ENCODE measurements around the gene CALN1.

- TF ChIP-seq POLR2AphosphoS5 (IDR thresholded peaks at IDR 0.05; ENCODE audit: low read depth, low read length) (no peak), REST (IDR thresholded peaks at IDR 0.05; ENCODE audit: insufficient read depth in 1 of 2, low read depth in 2 of 2, low read length in 2 of 2) (no peak), TAF1 (IDR thresholded peaks at IDR 0.05; ENCODE audit: borderline replicate concordance, insufficient read depth, low read length) (no peak), SIN3A (IDR thresholded peaks at IDR 0.05; ENCODE audit: borderline replicate concordance, insufficient read depth, low read length) (no peak), FOXP2 (optimal IDR thresholded peaks at IDR 0.05; ENCODE audit: borderline replicate concordance, extremely low read depth, extremely low read length, insufficient read depth) (no peak)
Measured at GRCh38 chr7:71912476-71912875, 499.7 kb downstream of the CALN1 start.
